Measurements from ENCODE around the gene EPAS1.

- TF ChIP-seq CTCF (conservative IDR thresholded peaks at IDR 0.05) (no peak), ZFX (IDR thresholded peaks at IDR 0.05) (no peak)
Measured at GRCh38 chr2:46256563-46257142, 40.6 kb upstream of the EPAS1 start.
